ENCODE measurements around the gene PBX4.

Gene PBX4

GRCh38 chr19:19661141-19661674, 42.7 kb upstream of the PBX4 start:
- DNase-seq (ENCODE audit: low read depth), result no peak
- no peak overlapping the region for H3K4me3 ChIP-seq (ENCODE audit: low read depth, low read length)
- in situ Hi-C loops (cut with HindIII; ENCODE audit: low sequenced_read_pairs), result no loop called here
- no peak for TF ChIP-seq CTCF (IDR thresholded peaks at IDR 0.05; ENCODE audit: low read depth, low read length, missing control alignments)

DNA sequence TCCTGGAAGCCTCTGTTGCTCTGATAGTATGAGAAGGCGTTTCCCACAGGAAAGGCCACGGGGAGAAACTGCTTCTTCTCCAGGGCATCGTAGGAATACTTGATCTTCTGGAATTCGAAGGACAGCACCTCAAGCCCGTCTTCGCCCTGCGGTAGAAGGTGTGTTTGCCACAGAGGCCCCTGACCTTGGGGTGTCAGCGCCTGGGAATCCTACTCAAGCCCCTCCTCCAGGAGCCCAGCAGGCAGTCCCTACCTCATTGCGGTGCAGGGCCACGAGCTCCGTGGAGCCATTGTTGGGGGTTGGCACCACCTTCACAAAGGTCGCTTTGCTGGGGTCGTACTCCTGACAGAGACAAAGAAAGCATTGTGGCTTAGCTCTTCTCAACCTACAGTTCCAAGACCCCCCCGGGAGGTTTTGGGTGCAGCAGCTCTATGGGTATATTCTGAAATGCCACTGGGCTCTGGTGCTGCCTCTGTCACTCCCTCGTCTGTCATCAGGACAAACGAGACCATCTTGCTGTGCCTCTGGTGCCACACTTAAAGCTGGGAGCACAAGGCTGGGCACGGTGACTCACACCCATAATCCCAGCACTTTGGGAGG, 41.3 kb upstream of the PBX4 start:
- no peak for DNase-seq (ENCODE audit: low read depth)
- no peak overlapping the region for H3K4me3 ChIP-seq (ENCODE audit: low read depth, low read length)
- in situ Hi-C loops (cut with HindIII; ENCODE audit: low sequenced_read_pairs), result no loop called here
- TF ChIP-seq CTCF (IDR thresholded peaks at IDR 0.05; ENCODE audit: low read depth, low read length, missing control alignments), result no peak

- no peak overlapping the region for H3K4me3 ChIP-seq (ENCODE audit: low read depth, low read length)
- DNase-seq (ENCODE audit: low read depth), result no peak
- in situ Hi-C loops (cut with HindIII; ENCODE audit: low sequenced_read_pairs), result no loop called here
- no peak for TF ChIP-seq CTCF (IDR thresholded peaks at IDR 0.05; ENCODE audit: low read depth, low read length, missing control alignments)
These were observed 38.9 kb upstream of the PBX4 start for GRCh38 chr19:19657397-19657783.

GRCh38 chr19:19656451-19657396, 38.2 kb upstream of the PBX4 start:
- H3K4me3 ChIP-seq (ENCODE audit: low read depth, low read length), result no peak overlapping the region
- in situ Hi-C loops (cut with HindIII; ENCODE audit: low sequenced_read_pairs), result no loop called here
- TF ChIP-seq CTCF (IDR thresholded peaks at IDR 0.05; ENCODE audit: low read depth, low read length, missing control alignments), result no peak
- no peak for DNase-seq (ENCODE audit: low read depth)

DNA sequence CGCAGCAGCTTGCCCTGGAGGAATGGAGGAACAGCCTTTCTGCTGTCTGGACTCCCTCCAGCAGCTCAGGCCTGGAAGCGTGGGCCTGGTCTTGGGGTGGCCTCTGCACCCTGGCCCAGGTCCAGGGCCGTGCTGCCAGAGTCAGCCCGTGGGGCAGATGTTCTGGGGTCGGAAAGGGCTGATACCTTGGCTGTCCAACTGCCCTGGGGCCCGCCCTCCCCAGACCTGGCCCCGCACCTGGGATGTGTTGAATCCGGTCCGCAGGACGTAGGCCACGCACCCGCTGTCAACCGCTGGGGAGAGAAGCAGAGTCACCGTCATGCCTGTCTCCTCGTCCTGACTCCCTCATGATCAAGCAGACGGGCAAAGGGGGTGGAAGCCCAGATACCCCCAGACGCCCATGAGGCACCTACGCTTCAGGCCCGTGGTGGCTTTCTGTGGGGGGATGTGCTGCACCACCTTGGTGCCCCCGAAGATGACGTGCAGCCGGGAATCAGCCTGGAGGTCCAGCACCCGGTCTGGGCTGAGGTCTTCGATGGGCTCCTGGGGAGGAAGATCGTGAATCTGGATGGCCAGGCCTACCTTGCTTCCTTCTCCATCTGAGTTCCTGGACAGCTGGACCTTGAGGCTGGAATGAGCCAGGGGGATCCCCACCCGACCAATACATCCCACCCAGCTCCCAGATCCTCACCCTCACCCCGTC, 37.3 kb upstream of the PBX4 start:
- no peak for DNase-seq (ENCODE audit: low read depth)
- H3K4me3 ChIP-seq (ENCODE audit: low read depth, low read length), result no peak overlapping the region
- in situ Hi-C loops (cut with HindIII; ENCODE audit: low sequenced_read_pairs), result no loop called here
- TF ChIP-seq CTCF (IDR thresholded peaks at IDR 0.05; ENCODE audit: low read depth, low read length, missing control alignments), result no peak

GRCh38 chr19:19655051-19655594, 36.6 kb upstream of the PBX4 start:
- no peak for DNase-seq (ENCODE audit: low read depth)
- TF ChIP-seq CTCF (IDR thresholded peaks at IDR 0.05; ENCODE audit: low read depth, low read length, missing control alignments), result no peak
- in situ Hi-C loops (cut with HindIII; ENCODE audit: low sequenced_read_pairs), result no loop called here
- no peak overlapping the region for H3K4me3 ChIP-seq (ENCODE audit: low read depth, low read length)
